IMR-90 (cell line): ENCODE data around the gene FAM47E. TPM values are rescaled to one million over a fixed set of nuclear protein-coding genes. Genes with fewer than 3 reads are reported as not detected.

Experiments used
- ATAC-seq: fragments of 200-7000 bp; cut with Tn5 transposase; 2 replicates; pipeline ENCODE4 v1.9.1; 2020; ENCODE audit warnings: low read depth, mild to moderate bottlenecking, moderate library complexity
- BruUV-seq: library from RNA; stranded (reverse); fragments of 400-500 nt; replicated peaks from 2 replicates; lab custom pipeline; 2021; lab: Mats Ljungman, UMichigan
- CTCF ChIA-PET: fragments of 300-600 bp; formaldehyde crosslinking; extraction: SDS; loops from one replicate; lab custom pipeline; 2021; ENCODE audit warnings: antibody characterized with exemption; lab: Yijun Ruan, JAX
- POLR2A ChIA-PET: fragments of 300-600 bp; sonication (Branson Sonifier 250); formaldehyde crosslinking; loops from one replicate; lab custom pipeline; 2022; ENCODE audit warnings: antibody characterized with exemption; ENCODE audit not compliant: unreplicated experiment; lab: Charles Lee
- DNase-seq: peaks from one replicate; pipeline ENCODE4 v3.0.0; 2013
- H2AFZ ChIP-seq: replicated peaks from 2 replicates; pipeline ENCODE3; 2013; ENCODE audit warnings: low read length, mild to moderate bottlenecking; ENCODE audit not compliant: poor library complexity
- H2AK5ac ChIP-seq: 2 replicates; pipeline ENCODE4 v1.6.1; 2013; ENCODE audit warnings: low read depth, low read length, inconsistent platforms
- H2AK9ac ChIP-seq: replicated peaks from 2 replicates; pipeline ENCODE3; 2013; ENCODE audit warnings: mild to moderate bottlenecking, low read depth, low read length, moderate library complexity; ENCODE audit not compliant: poor library complexity
- H2BK120ac ChIP-seq: 2 replicates; pipeline ENCODE4 v1.6.1; 2013; ENCODE audit warnings: low read depth, low read length, inconsistent platforms
- H2BK15ac ChIP-seq: 3 replicates; pipeline ENCODE4 v1.6.1; 2013; ENCODE audit warnings: low read depth, low read length, inconsistent platforms
- H2BK20ac ChIP-seq: 2 replicates; pipeline ENCODE4 v1.6.1; 2013; ENCODE audit warnings: low read depth, mild to moderate bottlenecking, inconsistent platforms, low read length, moderate library complexity
- H2BK5ac ChIP-seq: 2 replicates; pipeline ENCODE4 v1.6.1; 2013; ENCODE audit warnings: mild to moderate bottlenecking, low read depth, low read length, inconsistent platforms; ENCODE audit not compliant: poor library complexity, severe bottlenecking
- H3K14ac ChIP-seq: replicated peaks from 2 replicates; pipeline ENCODE4 v1.6.1; 2013; ENCODE audit warnings: low read depth, low read length, inconsistent platforms
- H3K18ac ChIP-seq: 2 replicates; pipeline ENCODE4 v1.6.1; 2013; ENCODE audit warnings: low read depth, low read length, control low read depth
- H3K23ac ChIP-seq: 2 replicates; pipeline ENCODE4 v1.6.1; 2013; ENCODE audit warnings: low read depth, low read length, inconsistent platforms
- H3K27ac ChIP-seq: 2 replicates; pipeline ENCODE4 v1.5.1; 2013; ENCODE audit warnings: mild to moderate bottlenecking, control low read depth, low read length; ENCODE audit not compliant: insufficient read depth
- H3K27me3 ChIP-seq: 2 replicates; pipeline ENCODE4 v1.6.1; 2013; ENCODE audit warnings: low read length; ENCODE audit not compliant: control insufficient read depth, insufficient read depth
- H3K36me3 ChIP-seq: 2 replicates; pipeline ENCODE4 v1.6.1; 2013; ENCODE audit warnings: low read length, mixed read lengths; ENCODE audit not compliant: control insufficient read depth, insufficient read depth
- H3K4ac ChIP-seq: 2 replicates; pipeline ENCODE4 v1.6.1; 2013; ENCODE audit warnings: low read depth, low read length, inconsistent platforms
- H3K4me1 ChIP-seq: 2 replicates; pipeline ENCODE4 v1.6.1; 2013; ENCODE audit warnings: low read length, mixed read lengths; ENCODE audit not compliant: control insufficient read depth, insufficient read depth
- H3K4me2 ChIP-seq: 2 replicates; pipeline ENCODE4 v1.6.1; 2013; ENCODE audit warnings: low read depth, mild to moderate bottlenecking, control low read depth, low read length, moderate library complexity
- H3K4me3 ChIP-seq: 2 replicates; pipeline ENCODE4 v1.5.1; 2013; ENCODE audit warnings: low read depth, mild to moderate bottlenecking, control low read depth, low read length, moderate library complexity; ENCODE audit not compliant: insufficient read depth
- H3K56ac ChIP-seq: 2 replicates; pipeline ENCODE4 v1.6.1; 2013; ENCODE audit warnings: low read length, inconsistent platforms; ENCODE audit not compliant: insufficient read depth; ENCODE audit errors: extremely low read depth
- H3K79me1 ChIP-seq, 2 experiments: 2 replicates each; pipeline ENCODE4 v1.6.1; 2013; ENCODE audit warnings: low read length in 2 of 2, inconsistent platforms in 1 of 2, low read depth in 1 of 2
- H3K9ac ChIP-seq: 2 replicates; pipeline ENCODE4 v1.6.1; 2013; ENCODE audit warnings: low read depth, low read length, control low read depth
- H3K9me1 ChIP-seq: 2 replicates; pipeline ENCODE4 v1.6.1; 2013; ENCODE audit warnings: low read length, inconsistent platforms; ENCODE audit not compliant: insufficient read depth
- H3K9me3 ChIP-seq: 2 replicates; pipeline ENCODE4 v1.6.1; 2013; ENCODE audit warnings: low read length; ENCODE audit not compliant: control insufficient read depth, insufficient read depth
- H4K20me1 ChIP-seq: 2 replicates; pipeline ENCODE4 v1.6.1; 2013; ENCODE audit warnings: low read length, inconsistent platforms; ENCODE audit not compliant: insufficient read depth
- H4K5ac ChIP-seq: 2 replicates; pipeline ENCODE4 v1.6.1; 2013; ENCODE audit warnings: mild to moderate bottlenecking, low read depth, low read length, control low read depth
- H4K8ac ChIP-seq, 2 experiments: 2 replicates each; pipeline ENCODE4 v1.6.1; 2013; ENCODE audit warnings: low read depth in 2 of 2, low read length in 2 of 2, control low read depth in 1 of 2, inconsistent platforms in 1 of 2
- H4K91ac ChIP-seq: 2 replicates; pipeline ENCODE4 v1.6.1; 2013; ENCODE audit warnings: low read depth, low read length, inconsistent platforms; ENCODE audit not compliant: insufficient read depth
- BHLHE40 ChIP-seq: fragments of 150-350 bp; IDR thresholded peaks from 2 replicates; pipeline ENCODE4 v1.6.1; 2016; ENCODE audit warnings: mild to moderate bottlenecking, low read depth, low read length
- ELK1 ChIP-seq: fragments of 150-350 bp; IDR thresholded peaks from 2 replicates; pipeline ENCODE4 v1.6.1; 2016; ENCODE audit warnings: low read depth, mild to moderate bottlenecking, low read length, moderate library complexity, borderline replicate concordance
- FOS ChIP-seq: fragments of 150-350 bp; IDR thresholded peaks from 2 replicates; pipeline ENCODE4 v1.6.1; 2016; ENCODE audit warnings: low read depth, low read length
- MAFK ChIP-seq: IDR thresholded peaks from 2 replicates; pipeline ENCODE4 v1.6.1; 2012; ENCODE audit warnings: low read depth, low read length, improper control_type of control experiment
- MAZ ChIP-seq: IDR thresholded peaks from 2 replicates; pipeline ENCODE4 v1.6.1; 2012; ENCODE audit warnings: low read depth, mild to moderate bottlenecking, low read length, improper control_type of control experiment, moderate library complexity, borderline replicate concordance
- MXI1 ChIP-seq: IDR thresholded peaks from 2 replicates; pipeline ENCODE4 v1.6.1; 2012; ENCODE audit warnings: low read depth, mild to moderate bottlenecking, low read length, moderate library complexity, borderline replicate concordance
- RCOR1 ChIP-seq: IDR thresholded peaks from 2 replicates; pipeline ENCODE4 v1.6.1; 2012; ENCODE audit warnings: mild to moderate bottlenecking, low read length, improper control_type of control experiment; ENCODE audit not compliant: insufficient replicate concordance
- WGBS, 2 experiments: methylation state at CpG; one replicate each; pipeline versions ENCODE4 v1.1.5 to v1.1.7; 2013; ENCODE audit warnings: missing lambda C conversion rate in 2 of 2; ENCODE audit not compliant: insufficient read length in 1 of 2; ENCODE audit errors: extremely low coverage in 2 of 2; 5-methylcytosine and 5-hydroxymethylcytosine counted together
- dilution Hi-C: fragments of 300-500 bp; cut with HindIII; formaldehyde crosslinking; loops from one replicate; pipeline ENCODE4 v1.14.3; 2018; ENCODE audit warnings: low sequenced_read_pairs; ENCODE audit not compliant: unreplicated experiment
- in situ Hi-C: fragments of 300-500 bp; cut with MboI; formaldehyde crosslinking; loops from 3 replicates; pipeline ENCODE4 v1.14.3; 2019; ENCODE audit warnings: low sequenced_read_pairs, inconsistent platforms, mixed read lengths
- intact Hi-C: fragments of 100-400 bp; cut with micrococcal nuclease; formaldehyde crosslinking; loops from 2 replicates; pipeline ENCODE4 v1.10.0; 2022
- polyA plus RNA-seq, 3 experiments: library from polyadenylated mRNA; depleted of rRNA; stranded (reverse); fragments of >200 nt; gene quantifications; 2 replicates each; pipeline ENCODE4 v1.2.3, GENCODE V29; 2012; ENCODE audit warnings: low replicate concordance in 1 of 3
- total RNA-seq: library from RNA; depleted of rRNA; stranded (reverse); fragments of >200 nt; gene quantifications from 2 replicates; pipeline ENCODE4 v1.2.3, GENCODE V29; 2012

FAM47E gene
- total and polyA plus RNA-seq, 2 of the 4 experiments (the other 2 are of a cell fraction): 0.05 TPM; not detected in 1

- H3K23ac ChIP-seq: no peak overlapping the region
- H2BK20ac ChIP-seq: no peak overlapping the region
- no peak overlapping the region for H3K4ac ChIP-seq
- H4K20me1 ChIP-seq: no peaks in the 10 kb centered on the region
- H4K91ac ChIP-seq: no peak overlapping the region
- no peak overlapping the region for H4K5ac ChIP-seq
- H3K9ac ChIP-seq: no peak overlapping the region
- intact Hi-C loops: no loop called here
- peaks cover 1% of the 10 kb centered on the region for H3K27me3 ChIP-seq
- H3K14ac ChIP-seq: no peak overlapping the region
- H2BK15ac ChIP-seq: no peak overlapping the region
- no peaks in the 10 kb centered on the region for H3K36me3 ChIP-seq
- DNase-seq (no peak), ATAC-seq (no peak)
- WGBS, 2 experiments: no CpG with 5 or more reads among the region's 1 CpG
- no peaks in the 10 kb centered on the region for H3K79me1 ChIP-seq
- in situ Hi-C loops: no loop called here
- H3K9me3 ChIP-seq: no peaks in the 10 kb centered on the region; the same call in none of the 2 replicates
- no peak overlapping the region for H3K56ac ChIP-seq
- H3K4me1 ChIP-seq: no peaks in the 10 kb centered on the region
- no peak overlapping the region for H3K4me2 ChIP-seq
- H2AK5ac ChIP-seq: no peak overlapping the region
- BruUV-seq: no TSS peak
- no peak overlapping the region for H2AK9ac ChIP-seq
- H3K4me3 ChIP-seq: no peak overlapping the region
- CTCF ChIA-PET: no interaction called here
- no peak overlapping the region for H3K18ac ChIP-seq
- no peak overlapping the region for H2BK5ac ChIP-seq
- H2AFZ ChIP-seq: no peak overlapping the region
- TF ChIP-seq BHLHE40 (no peak), MXI1 (no peak), RCOR1 (no peak), MAFK (no peak), MAZ (no peak), ELK1 (no peak), FOS (no peak)
- POLR2A ChIA-PET: no interaction called here
- H4K8ac ChIP-seq: no peak overlapping the region
- no peaks in the 10 kb centered on the region for H3K9me1 ChIP-seq
- dilution Hi-C loops: no loop called here
- H3K27ac ChIP-seq: no peak overlapping the region
- no peak overlapping the region for H2BK120ac ChIP-seq
Observed at GRCh38 chr4:76235915-76236314, 15.6 kb upstream of the FAM47E start.
